GM18505 (cell line): ENCODE data around the gene RCCD1.

Experiments
- ATAC-seq: cut with Tn5 transposase; IDR thresholded peaks from one replicate; pipeline ENCODE4 v1.9.1; 2021; ENCODE audit not compliant: unreplicated experiment
- POLR2A ChIP-seq: IDR thresholded peaks from 4 replicates; pipeline ENCODE4 v1.6.1; 2011; ENCODE audit warnings: borderline replicate concordance; ENCODE audit not compliant: insufficient read depth, insufficient read length; ENCODE audit errors: extremely low read depth

Gene RCCD1

DNA sequence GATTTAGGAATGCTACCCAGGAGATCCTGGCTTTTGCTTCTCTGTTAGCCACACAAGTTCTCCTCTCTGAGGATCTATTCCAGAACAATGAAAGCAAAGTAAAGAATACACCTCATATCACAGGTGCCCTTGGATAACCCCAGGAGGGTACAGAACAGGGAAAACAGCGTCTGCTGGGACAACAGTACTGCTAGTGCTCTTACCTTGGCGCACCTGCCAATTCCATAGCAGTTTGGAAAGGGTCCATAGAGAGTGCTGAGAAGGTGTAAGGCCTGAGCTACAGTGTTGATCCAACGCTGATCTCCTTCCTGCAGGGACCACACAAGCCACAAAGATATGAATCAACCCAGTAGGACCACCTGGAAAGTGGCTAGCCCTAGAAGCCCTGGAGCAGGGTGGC is 52.6 kb downstream of the RCCD1 start:
- no peak for TF ChIP-seq POLR2A
- ATAC-seq, result no peak
